ENCODE data around the gene PIK3C3. TPM values are rescaled to one million over a fixed set of nuclear protein-coding genes. Genes with fewer than 3 reads are reported as not detected.

PIK3C3 gene
- total RNA-seq, 1 experiment from 2014 or later, result 23.0 TPM

- H3K4me3 ChIP-seq (ENCODE audit: insufficient read depth, low read depth, low read length), result no peak overlapping the region
- no peak for DNase-seq
- no peaks in the 10 kb centered on the region for H3K36me3 ChIP-seq (replicated peaks; ENCODE audit: control insufficient read depth, insufficient read depth, low read length)
- H3K27me3 ChIP-seq (ENCODE audit: control insufficient read depth, insufficient read depth, low read length), result no peaks in the 10 kb centered on the region
Measured at GRCh38 chr18:42131066-42131929, 176.3 kb downstream of the PIK3C3 start.

- Histone ChIP-seq H3K4me3 (ENCODE audit: insufficient read depth, low read depth, low read length) (no peak overlapping the region), H3K36me3 (replicated peaks; ENCODE audit: control insufficient read depth, insufficient read depth, low read length) (no peaks in the 10 kb centered on the region), H3K27me3 (ENCODE audit: control insufficient read depth, insufficient read depth, low read length) (no peaks in the 10 kb centered on the region)
- no peak for DNase-seq
Measured at GRCh38 chr18:42131930-42132244, 176.9 kb downstream of the PIK3C3 start.
